Measurements from ENCODE around the gene IGFBP4. TPM values are rescaled to one million over a fixed set of nuclear protein-coding genes. Genes with fewer than 3 reads are reported as not detected.

IGFBP4 gene
- total RNA-seq, 6 experiments from 2014 or later: 575 to 816 (median 659) TPM

- no peak for DNase-seq
- Mint-ChIP-seq H3K4me3 (no peak overlapping the region), H3K4me1 (ENCODE audit: low read depth) (no peaks in the 10 kb centered on the region), H3K27ac (no peak overlapping the region), H3K36me3 (ENCODE audit: low read depth) (no peaks in the 10 kb centered on the region), H3K27me3 (ENCODE audit: insufficient read depth) (peaks cover 2% of the 10 kb centered on the region; the same call in 1 of the 2 replicates), H3K9me3 (no peaks in the 10 kb centered on the region)
- no peak for TF ChIP-seq CTCF (IDR thresholded peaks at IDR 0.05)
Measured at GRCh38 chr17:40425741-40426140, 17.5 kb upstream of the IGFBP4 start.

GRCh38 chr17:40427002-40427491 is 16.2 kb upstream of the IGFBP4 start:
- Mint-ChIP-seq H3K4me3 (no peak overlapping the region), H3K27ac (no peak overlapping the region), H3K4me1 (ENCODE audit: low read depth) (no peaks in the 10 kb centered on the region), H3K27me3 (ENCODE audit: insufficient read depth) (peaks cover 2% of the 10 kb centered on the region; the same call in 1 of the 2 replicates), H3K9me3 (no peaks in the 10 kb centered on the region), H3K36me3 (ENCODE audit: low read depth) (no peaks in the 10 kb centered on the region)
- DNase-seq: no peak
- TF ChIP-seq CTCF (IDR thresholded peaks at IDR 0.05): no peak

GRCh38 chr17:40430272-40431230 is 12.7 kb upstream of the IGFBP4 start:
- Mint-ChIP-seq H3K4me3 (no peak overlapping the region), H3K4me1 (ENCODE audit: low read depth) (peaks cover 10% of the 10 kb centered on the region), H3K36me3 (ENCODE audit: low read depth) (no peaks in the 10 kb centered on the region), H3K27ac (no peak overlapping the region), H3K9me3 (no peaks in the 10 kb centered on the region), H3K27me3 (ENCODE audit: insufficient read depth) (peaks cover 2% of the 10 kb centered on the region; the same call in 1 of the 2 replicates)
- no peak for DNase-seq
- TF ChIP-seq CTCF (IDR thresholded peaks at IDR 0.05): no peak

GRCh38 chr17:40431231-40431602 is 12.0 kb upstream of the IGFBP4 start:
- Mint-ChIP-seq H3K4me3 (no peak overlapping the region), H3K9me3 (no peaks in the 10 kb centered on the region), H3K36me3 (ENCODE audit: low read depth) (no peaks in the 10 kb centered on the region), H3K27ac (no peak overlapping the region), H3K4me1 (ENCODE audit: low read depth) (peaks cover 10% of the 10 kb centered on the region), H3K27me3 (ENCODE audit: insufficient read depth) (peaks cover 2% of the 10 kb centered on the region; the same call in 1 of the 2 replicates)
- DNase-seq: no peak
- no peak for TF ChIP-seq CTCF (IDR thresholded peaks at IDR 0.05)

GRCh38 chr17:40432864-40433528 is 10.3 kb upstream of the IGFBP4 start:
- Mint-ChIP-seq H3K4me1 (ENCODE audit: low read depth) (peaks cover 23% of the 10 kb centered on the region), H3K27ac (no peak overlapping the region), H3K9me3 (no peaks in the 10 kb centered on the region), H3K4me3 (no peak overlapping the region), H3K27me3 (ENCODE audit: insufficient read depth) (no peaks in the 10 kb centered on the region; the same call in 1 of the 2 replicates), H3K36me3 (ENCODE audit: low read depth) (no peaks in the 10 kb centered on the region)
- TF ChIP-seq CTCF (IDR thresholded peaks at IDR 0.05): no peak
- DNase-seq: no peak
